GM12864 (cell line): ENCODE measurements around the gene RPS14.

Experiments
- DNase-seq: peaks from one replicate; pipeline ENCODE4 v3.0.0-alpha.2; 2011; ENCODE audit warnings: low read depth
- H3K4me3 ChIP-seq: 2 replicates; pipeline ENCODE4 v1.5.1; 2011; ENCODE audit warnings: mild to moderate bottlenecking, low read depth, low read length, control low read depth
- CTCF ChIP-seq: IDR thresholded peaks from 2 replicates; pipeline ENCODE4 v1.5.1; 2011; ENCODE audit warnings: low read depth, mild to moderate bottlenecking, moderate library complexity, low read length, control low read depth, inconsistent platforms; ENCODE audit errors: missing control alignments

RPS14 gene

GRCh38 chr5:150410524-150411244, 38.9 kb downstream of the RPS14 start:
- no peak for TF ChIP-seq CTCF
- H3K4me3 ChIP-seq, result peak overlapping the region; percentile 86
- DNase-seq, result peak; percentile 64

- DNase-seq, result peak; percentile 70
- H3K4me3 ChIP-seq, result peak overlapping the region; percentile 86
- no peak for TF ChIP-seq CTCF
These were observed 39.7 kb downstream of the RPS14 start for GRCh38 chr5:150409638-150410523.

GRCh38 chr5:150408231-150408943, 41.2 kb downstream of the RPS14 start:
- no peak for DNase-seq
- TF ChIP-seq CTCF, result no peak
- H3K4me3 ChIP-seq, result peak overlapping the region; percentile 86

GRCh38 chr5:150407096-150407720, 42.3 kb downstream of the RPS14 start:
- TF ChIP-seq CTCF, result no peak
- no peak overlapping the region; the same call in 1 of the 2 replicates for H3K4me3 ChIP-seq

GRCh38 chr5:150406723-150407095, 42.8 kb downstream of the RPS14 start:
- no peak overlapping the region for H3K4me3 ChIP-seq
- no peak for DNase-seq
- no peak for TF ChIP-seq CTCF

More at GRCh38 chr5:150407096-150407720, 42.3 kb downstream of the RPS14 start:
- DNase-seq, result no peak

GRCh38 chr5:150406103-150406722, 43.3 kb downstream of the RPS14 start:
- no peak for TF ChIP-seq CTCF
- no peak overlapping the region for H3K4me3 ChIP-seq
- DNase-seq, result no peak
